GM12891 (cell line): ENCODE measurements around the gene CCDC158.
"Not testable (repeated sequence)": the region's sequence is repeated elsewhere in the genome, so short reads cannot be mapped to it uniquely, and the experiment has no call there.

Experiments
- DNase-seq: peaks from one replicate; pipeline ENCODE4 v3.0.0; 2011; ENCODE audit warnings: low spot score; ENCODE audit not compliant: insufficient read length
- FAIRE-seq: peaks from 2 replicates; lab custom pipeline; 2011; peaks lifted over from hg19 to GRCh38; lab: Jason Lieb, UNC
- PAX5 ChIP-seq: IDR thresholded peaks from 2 replicates; pipeline ENCODE4 v1.6.1; 2011; ENCODE audit warnings: low read length, moderate library complexity, mild to moderate bottlenecking; ENCODE audit not compliant: insufficient read depth, severe bottlenecking
- POLR2A ChIP-seq: IDR thresholded peaks from 2 replicates; pipeline ENCODE4 v1.6.1; 2011; ENCODE audit warnings: low read depth, low read length, control low read depth
- POLR2AphosphoS5 ChIP-seq: IDR thresholded peaks from 2 replicates; pipeline ENCODE4 v1.6.1; 2011; ENCODE audit warnings: low read depth, low read length, control low read depth
- POU2F2 ChIP-seq: IDR thresholded peaks from 2 replicates; pipeline ENCODE4 v1.6.1; 2011; ENCODE audit warnings: low read depth, mild to moderate bottlenecking, control low read depth, low read length, moderate library complexity
- SPI1 ChIP-seq: IDR thresholded peaks from 2 replicates; pipeline ENCODE4 v1.6.1; 2011; ENCODE audit warnings: low read depth, low read length, control low read depth
- TAF1 ChIP-seq: IDR thresholded peaks from 2 replicates; pipeline ENCODE4 v1.6.1; 2011; ENCODE audit warnings: low read depth, low read length, control low read depth

CCDC158 gene

DNA sequence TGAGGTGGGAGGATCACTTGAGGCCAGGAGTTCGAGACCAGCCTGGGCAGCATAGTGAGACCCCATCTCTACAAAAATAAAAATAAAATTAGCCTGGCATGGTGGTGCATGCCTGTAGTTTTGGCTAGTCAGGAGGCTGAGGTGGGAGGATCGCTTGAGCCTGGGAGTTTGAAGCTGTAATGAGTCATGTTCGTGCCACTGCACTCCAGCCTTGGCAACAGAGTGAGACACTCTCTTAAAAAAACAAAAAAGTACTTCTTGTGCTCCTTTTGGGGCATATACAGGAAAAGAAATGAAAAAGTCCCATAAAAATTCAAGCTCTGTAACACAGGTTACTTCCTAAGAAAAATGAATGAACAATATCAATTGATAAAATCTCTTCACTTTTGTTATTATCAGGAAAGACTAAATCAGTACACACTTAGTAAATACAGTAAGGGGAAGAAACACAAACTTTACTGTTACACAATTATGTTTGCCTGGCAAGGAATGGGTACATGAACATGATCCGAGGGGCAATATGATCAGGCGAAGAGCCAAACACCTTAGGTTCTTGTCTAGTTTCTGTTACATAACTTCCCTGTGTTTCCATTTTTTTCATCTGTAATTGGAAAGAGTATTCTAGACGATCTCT lies 46.9 kb downstream of the CCDC158 start:
- FAIRE-seq (no peak), DNase-seq (no peak)

DNA sequence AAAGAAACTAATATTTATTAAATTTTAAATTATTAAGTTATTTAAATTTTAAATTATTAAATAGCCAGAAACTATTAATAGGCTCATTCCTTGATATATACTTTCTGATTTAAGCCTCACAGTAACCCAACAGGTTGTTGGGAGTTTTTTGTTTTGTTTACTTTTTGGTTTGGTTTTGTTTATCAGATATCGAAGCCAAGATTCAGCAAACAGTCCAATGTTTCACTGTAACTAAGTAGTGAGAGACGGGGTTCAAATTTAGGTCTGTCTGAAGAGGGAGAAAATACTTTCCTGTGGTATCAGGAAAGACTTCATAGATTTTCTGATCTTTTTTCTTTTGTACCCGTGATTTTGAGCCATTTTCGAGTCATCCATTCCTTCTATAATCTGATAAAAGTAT lies 54.2 kb downstream of the CCDC158 start:
- TF ChIP-seq PAX5 (no peak), TAF1 (no peak), POLR2A (no peak), POU2F2 (no peak), SPI1 (no peak), POLR2AphosphoS5 (no peak)
- DNase-seq (no peak), FAIRE-seq (no peak)

More for the DNA sequence above, 46.9 kb downstream of the CCDC158 start:
- TF ChIP-seq SPI1: no peak
- TF ChIP-seq TAF1: no peak
- no peak for TF ChIP-seq POU2F2
- TF ChIP-seq PAX5: no peak
- TF ChIP-seq POLR2AphosphoS5: no peak
- TF ChIP-seq POLR2A: no peak

DNA sequence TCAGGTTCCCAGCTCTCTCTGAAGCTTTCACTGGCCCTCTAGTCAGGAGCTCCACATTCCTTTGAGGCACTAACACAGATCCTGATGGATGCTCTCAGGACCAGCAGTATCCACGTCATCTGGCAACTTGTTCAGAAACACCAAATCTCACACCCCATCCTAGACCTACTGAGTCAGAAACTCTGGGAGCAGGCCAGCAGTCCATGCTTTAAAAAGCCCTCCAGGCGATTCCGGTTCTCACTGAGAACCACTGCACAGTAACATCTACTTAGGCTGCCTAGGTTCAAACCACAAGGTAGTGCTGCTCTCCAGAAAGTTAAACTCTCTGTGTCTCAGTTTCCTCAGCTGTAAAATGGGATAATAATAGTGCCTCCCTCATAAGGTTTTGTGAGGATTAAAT lies 55.3 kb downstream of the CCDC158 start:
- no peak for FAIRE-seq

DNA sequence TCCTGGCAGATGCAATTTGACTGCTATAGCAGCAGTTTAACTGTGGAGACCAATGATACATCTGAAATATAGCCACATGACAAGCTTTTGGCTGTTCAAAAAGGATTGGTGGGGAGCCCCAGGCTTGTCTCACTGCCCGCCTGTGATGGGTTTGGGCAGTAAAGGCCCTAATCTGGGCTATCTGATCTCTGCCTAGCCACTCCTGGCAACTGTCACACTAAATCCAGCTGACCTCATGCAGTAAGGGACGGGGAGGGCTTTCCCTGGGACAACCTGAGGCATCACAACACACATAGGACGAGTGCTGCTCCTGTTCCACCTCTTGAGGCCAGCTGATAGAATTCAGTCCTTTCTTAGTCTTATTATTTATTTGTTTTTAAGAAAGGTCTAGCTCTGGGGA lies 56.2 kb downstream of the CCDC158 start:
- FAIRE-seq (no peak), DNase-seq (no peak)
- TF ChIP-seq PAX5 (no peak), POU2F2 (no peak), SPI1 (no peak), POLR2A (no peak), TAF1 (no peak), POLR2AphosphoS5 (no peak)

More for the DNA sequence above, 55.3 kb downstream of the CCDC158 start:
- DNase-seq: no peak
- no peak for TF ChIP-seq SPI1
- TF ChIP-seq POU2F2: no peak
- TF ChIP-seq POLR2AphosphoS5: no peak
- no peak for TF ChIP-seq TAF1
- no peak for TF ChIP-seq POLR2A
- no peak for TF ChIP-seq PAX5

DNA sequence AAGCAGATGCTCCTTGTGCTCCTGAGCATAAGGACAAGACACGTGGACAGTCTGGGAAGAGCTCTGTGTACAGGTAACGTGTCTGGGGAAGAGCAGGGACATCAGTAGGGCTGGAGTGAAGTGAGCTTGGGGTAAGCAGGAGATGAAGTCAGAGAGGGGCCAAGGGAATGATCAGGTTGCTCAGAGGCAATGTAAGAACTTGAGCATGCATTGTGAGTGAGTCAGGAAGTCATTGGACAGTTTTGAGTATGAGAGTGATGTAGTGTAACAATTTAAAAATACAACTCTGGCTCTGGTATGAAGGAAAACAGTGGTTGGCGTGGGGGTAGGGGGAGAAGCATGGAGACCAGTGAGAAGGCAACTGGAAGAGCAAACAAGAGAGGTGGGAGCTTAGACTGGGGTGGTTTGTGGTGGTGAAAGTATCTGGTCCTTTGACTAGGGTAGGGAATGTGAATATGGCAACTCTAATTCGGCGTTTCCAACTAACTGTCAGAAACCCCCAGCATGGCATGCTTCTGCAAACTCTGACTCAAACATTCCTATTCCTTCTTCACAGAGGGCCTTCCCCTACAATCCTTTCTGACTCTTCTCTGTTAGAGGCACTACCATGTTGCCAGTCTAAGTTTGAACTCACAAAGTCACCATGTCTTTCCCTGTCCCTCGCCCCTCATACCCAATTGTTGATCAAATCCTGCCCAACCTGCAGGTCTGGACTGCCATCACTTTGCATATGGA lies 57.2 kb downstream of the CCDC158 start:
- no peak for FAIRE-seq
- DNase-seq: no peak

DNA sequence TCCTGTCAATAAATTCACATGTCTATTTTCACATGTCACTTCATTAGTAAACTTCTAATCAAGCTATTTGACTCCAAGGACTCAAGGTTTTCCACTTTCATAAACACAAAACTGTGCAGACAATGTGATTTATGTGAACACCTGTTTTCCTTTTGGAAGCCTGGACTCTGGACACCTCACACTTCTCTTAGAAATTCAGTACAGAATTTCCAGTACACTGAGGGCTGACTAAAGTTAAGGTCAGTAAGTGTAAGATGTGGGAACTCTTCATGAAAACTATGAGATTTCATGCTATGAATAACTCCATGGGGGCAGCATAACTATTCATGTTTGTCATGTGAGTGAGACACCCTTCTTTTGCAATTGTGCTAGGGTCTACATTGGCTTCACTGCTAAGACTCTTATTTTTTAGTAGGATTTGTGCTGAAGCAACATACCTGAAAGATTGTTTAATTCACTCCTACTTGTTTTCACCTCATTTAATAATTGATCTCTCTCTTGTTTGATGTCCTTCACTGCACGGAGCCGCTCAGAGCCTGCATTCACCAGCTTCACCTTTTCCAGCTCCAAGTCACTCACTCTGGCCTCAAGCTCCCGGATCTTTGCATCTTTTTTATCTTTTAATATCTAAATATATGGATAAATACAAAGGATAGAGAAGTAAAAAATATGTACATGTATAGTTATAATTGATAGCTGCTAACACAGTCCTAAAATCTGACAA lies 59.1 kb downstream of the CCDC158 start:
- TF ChIP-seq SPI1 (no peak), POU2F2 (no peak), PAX5 (no peak), POLR2A (no peak), POLR2AphosphoS5 (no peak), TAF1 (no peak)
- no peak for DNase-seq
- no peak for FAIRE-seq

More for the DNA sequence above, 57.2 kb downstream of the CCDC158 start:
- TF ChIP-seq PAX5 (no peak), POLR2AphosphoS5 (no peak), POU2F2 (no peak), SPI1 (no peak), TAF1 (no peak), POLR2A (no peak)

DNA sequence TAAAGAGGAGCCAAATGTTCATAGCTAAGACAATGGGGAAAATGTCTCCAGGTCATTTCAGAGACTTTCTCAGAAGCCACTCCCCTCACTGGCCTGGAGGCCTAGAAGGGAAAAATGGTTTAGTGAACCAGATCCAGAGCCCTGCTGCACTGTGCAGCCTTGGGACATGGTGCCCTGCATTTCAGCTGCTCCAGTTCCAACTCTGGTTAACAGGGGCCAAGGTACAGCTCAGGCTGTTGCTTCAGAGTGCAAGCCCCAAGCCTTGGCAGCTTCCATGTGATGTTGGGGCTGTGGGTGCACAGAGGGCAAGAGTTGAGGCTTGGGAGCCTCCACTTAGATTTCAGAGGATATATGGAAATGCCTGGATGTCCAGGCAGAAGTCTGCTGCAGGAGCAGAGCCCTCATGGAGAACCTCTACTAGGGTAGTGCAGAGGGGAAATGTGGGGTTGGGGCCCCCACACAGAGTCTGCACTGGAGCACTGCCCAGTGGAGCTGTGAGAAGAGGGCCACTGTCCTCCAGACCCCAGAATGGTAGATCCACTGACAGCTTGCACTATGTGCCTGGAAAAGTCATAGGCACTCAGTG lies 61.0 kb downstream of the CCDC158 start:
- not testable (repeated sequence) for FAIRE-seq, DNase-seq

DNA sequence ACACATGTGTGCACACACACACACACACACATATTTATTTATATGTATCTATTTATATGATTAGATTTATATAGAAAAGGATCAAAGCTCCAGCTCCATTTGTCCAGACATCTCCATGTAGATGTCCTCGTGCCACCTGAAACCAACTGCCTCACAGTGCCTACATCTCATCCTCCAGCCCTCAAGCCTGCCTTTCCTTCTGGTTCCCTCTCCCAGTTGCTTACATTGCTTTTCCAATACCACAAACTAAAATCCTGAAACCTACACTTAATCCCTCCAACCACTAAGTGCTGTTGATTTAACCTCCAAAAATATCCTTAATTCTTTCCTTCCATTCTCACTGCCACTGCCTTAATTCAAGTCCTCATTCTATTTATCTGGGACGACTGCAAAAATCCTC lies 63.0 kb downstream of the CCDC158 start:
- no peak for DNase-seq
- FAIRE-seq: no peak
- TF ChIP-seq PAX5: no peak
- no peak for TF ChIP-seq POU2F2
- no peak for TF ChIP-seq SPI1
- TF ChIP-seq POLR2A: no peak
- TF ChIP-seq TAF1: no peak
- TF ChIP-seq POLR2AphosphoS5: no peak

DNA sequence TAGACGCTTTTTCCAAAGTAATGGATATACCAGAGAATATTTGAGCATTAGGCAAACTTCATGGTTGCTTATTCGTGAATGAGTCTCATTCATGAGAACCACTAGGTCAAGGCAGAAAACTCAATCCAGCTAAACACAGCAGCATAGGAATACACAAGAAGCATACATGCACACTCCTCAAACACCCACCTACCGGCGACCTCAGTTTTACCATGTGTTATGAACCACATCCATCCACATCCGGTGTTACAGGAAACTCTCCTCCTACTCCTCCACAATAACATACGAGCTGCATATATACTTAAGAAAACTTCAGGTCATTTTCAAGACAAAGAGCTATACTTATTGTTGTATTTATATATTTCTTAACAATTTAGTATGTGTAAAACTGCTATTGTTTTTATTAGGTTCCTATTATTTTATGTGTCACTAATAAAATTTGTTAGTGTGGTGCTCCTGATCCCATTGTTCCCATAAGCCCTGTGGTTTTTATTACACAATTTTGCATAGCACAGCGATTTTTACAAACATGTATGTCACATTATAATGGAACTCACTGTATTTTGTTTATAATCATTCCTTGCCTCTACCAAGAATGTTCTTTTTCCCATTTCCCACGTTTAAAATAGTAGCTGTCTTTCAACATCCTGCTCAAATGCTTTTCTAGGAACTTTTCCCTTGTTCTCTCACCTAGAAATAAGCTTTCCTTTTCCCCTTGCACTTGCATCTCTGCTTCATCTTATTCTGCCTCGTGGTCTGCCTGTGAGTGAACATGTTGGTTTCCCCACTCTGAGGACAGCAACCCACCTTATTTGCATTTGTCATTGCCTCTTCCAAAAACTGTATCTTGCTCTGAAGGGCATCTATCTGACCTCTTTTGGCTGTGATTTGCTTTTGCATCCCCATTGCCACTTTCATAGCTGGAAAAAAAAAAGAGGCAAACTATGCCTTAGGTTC lies 66.1 kb downstream of the CCDC158 start:
- FAIRE-seq: peak; percentile 26
- TF ChIP-seq PAX5: no peak
- no peak for TF ChIP-seq SPI1
- no peak for TF ChIP-seq TAF1
- no peak for TF ChIP-seq POLR2A
- no peak for TF ChIP-seq POLR2AphosphoS5
- no peak for TF ChIP-seq POU2F2
- no peak for DNase-seq
